Measurements from ENCODE around the gene SMTNL1.
A peak's percentile ranks its signal among the peaks of the same experiment; 100 is the strongest.

SMTNL1 gene

DNA sequence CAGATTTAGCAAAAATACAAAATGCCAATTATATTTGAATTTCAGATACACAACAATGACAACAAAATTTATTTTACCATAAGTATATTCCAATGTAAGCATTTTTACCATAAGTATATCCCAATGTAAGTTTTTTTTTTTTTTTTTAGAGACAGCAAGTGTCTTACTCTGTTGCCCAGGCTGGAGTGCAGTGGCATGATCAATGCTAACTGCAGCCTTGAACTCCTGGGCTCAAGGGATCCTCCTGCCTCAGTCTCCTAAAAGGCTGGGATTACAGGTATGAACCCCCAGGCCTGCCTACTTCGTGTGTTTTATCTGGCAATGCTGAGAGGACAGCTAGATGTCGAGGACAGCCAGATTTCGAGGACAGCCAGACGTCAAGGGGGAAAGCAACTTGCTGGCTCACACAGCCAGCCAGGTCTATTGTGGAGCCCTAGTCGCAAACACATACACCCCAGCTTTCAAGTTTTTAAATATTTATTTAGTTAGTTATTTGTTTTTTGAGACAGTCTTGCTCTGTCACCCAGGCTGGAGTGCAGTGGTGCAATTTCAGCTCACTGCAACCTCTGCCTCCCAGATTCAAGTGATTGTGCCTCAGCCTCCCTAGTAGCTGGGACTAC, 59.0 kb downstream of the SMTNL1 start:
- WGBS, 2 donors (ENCODE audit: extremely low coverage in 2 of 2, insufficient read length in 2 of 2, insufficient replicate concordance in 1 of 2), result no CpG with 5 or more reads among the region's 5 CpGs
- Histone ChIP-seq H4K8ac (ENCODE audit: low read depth, low read length) (no peak overlapping the region), H3K23ac (ENCODE audit: low read depth, low read length, poor library complexity) (no peak overlapping the region), H3K4ac (ENCODE audit: low read length) (no peak overlapping the region), H3K4me2 (ENCODE audit: insufficient read depth, low read length, poor library complexity, severe bottlenecking) (no peak overlapping the region), H4K91ac (ENCODE audit: low read depth, low read length, poor library complexity) (no peak overlapping the region), H2BK5ac (ENCODE audit: low read length) (peak overlapping the region; percentile 77), H3K18ac (ENCODE audit: low read length) (peak overlapping the region; percentile 66), H2BK120ac (ENCODE audit: low read depth, low read length) (no peak overlapping the region), H2AK5ac (ENCODE audit: low read depth, low read length) (peak overlapping the region; percentile 5), H3K9me3 (replicated peaks in 1 of 2; ENCODE audit: control insufficient read depth in 2 of 2, insufficient read depth in 1 of 2, low read depth in 1 of 2, low read length in 2 of 2) (no peaks in the 10 kb centered on the region), H3K27ac (replicated peaks; ENCODE audit: low read length) (peak overlapping the region; percentile 98), H2AFZ (ENCODE audit: low read length) (no peak overlapping the region), H3K4me3 (ENCODE audit: low read length in 2 of 2) (no peak overlapping the region), H3K4me1 (ENCODE audit: control insufficient read depth in 2 of 2, insufficient read depth in 1 of 2, low read depth in 1 of 2, low read length in 2 of 2) (peaks cover 28 to 35% of the 10 kb centered on the region in 2 donors), H3K14ac (ENCODE audit: low read length) (no peak overlapping the region), H3K79me1 (ENCODE audit: low read depth, low read length) (no peaks in the 10 kb centered on the region), H3K9ac (ENCODE audit: low read depth, low read length, poor library complexity) (no peak overlapping the region), H3K36me3 (replicated peaks in 1 of 2; ENCODE audit: control insufficient read depth in 2 of 2, insufficient read depth in 2 of 2, low read length in 2 of 2) (peaks cover 1 to 15% of the 10 kb centered on the region in 2 donors), H2BK12ac (ENCODE audit: low read length) (no peak overlapping the region), H3K27me3 (ENCODE audit: control insufficient read depth in 3 of 3, insufficient read depth in 3 of 3, low read depth in 1 of 3, low read length in 3 of 3) (no peaks in the 10 kb centered on the region), H2BK15ac (ENCODE audit: low read length) (no peak overlapping the region)
- DNase-seq (ENCODE audit: low spot score), result no peak

GRCh38 chr11:57597461-57597915, 60.1 kb downstream of the SMTNL1 start, which contains the start of gene SERPING1:
TSS of gene SERPING1 (plus strand) at chr11:57597685. CDS start at chr11:57598271, 586 bp downstream.
- H3K9me3 ChIP-seq (replicated peaks in 1 of 2; ENCODE audit: control insufficient read depth in 2 of 2, insufficient read depth in 1 of 2, low read depth in 1 of 2, low read length in 2 of 2), result peaks cover 0 to 4% of the 10 kb centered on the region in 2 donors
- no peak within 1 kb of the TSS for H4K8ac ChIP-seq (ENCODE audit: low read depth, low read length)
- H2AFZ ChIP-seq (ENCODE audit: low read length), result peak within 1 kb of the TSS; percentile 50
- H2BK15ac ChIP-seq (ENCODE audit: low read length), result peak within 1 kb of the TSS; percentile 50
- H3K79me1 ChIP-seq (ENCODE audit: low read depth, low read length), result no peaks in the 10 kb centered on the region
- H3K36me3 ChIP-seq (replicated peaks in 1 of 2; ENCODE audit: control insufficient read depth in 2 of 2, insufficient read depth in 2 of 2, low read length in 2 of 2), result peaks cover 1 to 24% of the 10 kb centered on the region in 2 donors
- H2BK120ac ChIP-seq (ENCODE audit: low read depth, low read length), result peak within 1 kb of the TSS; percentile 72
- no peak within 1 kb of the TSS for H3K23ac ChIP-seq (ENCODE audit: low read depth, low read length, poor library complexity)
- no CpG with 5 or more reads among the region's 10 CpGs for WGBS, 2 donors (ENCODE audit: extremely low coverage in 2 of 2, insufficient read length in 2 of 2, insufficient replicate concordance in 1 of 2)
- H3K4me1 ChIP-seq (ENCODE audit: control insufficient read depth in 2 of 2, insufficient read depth in 1 of 2, low read depth in 1 of 2, low read length in 2 of 2), result peaks cover 28 to 35% of the 10 kb centered on the region in 2 donors
- H3K14ac ChIP-seq (ENCODE audit: low read length), result no peak within 1 kb of the TSS
- DNase-seq (ENCODE audit: low spot score), result no peak
- peak within 1 kb of the TSS; percentile 75 for H3K4me2 ChIP-seq (ENCODE audit: insufficient read depth, low read length, poor library complexity, severe bottlenecking)
- H3K27ac ChIP-seq (replicated peaks; ENCODE audit: low read length), result peak within 1 kb of the TSS; percentile 98
- peak within 1 kb of the TSS; percentile 93 for H3K18ac ChIP-seq (ENCODE audit: low read length)
- peak within 1 kb of the TSS; percentile 55 to 65 for H3K4me3 ChIP-seq (ENCODE audit: low read length in 2 of 2)
- H3K27me3 ChIP-seq (ENCODE audit: control insufficient read depth in 3 of 3, insufficient read depth in 3 of 3, low read depth in 1 of 3, low read length in 3 of 3), result no peaks in the 10 kb centered on the region
- peak within 1 kb of the TSS; percentile 95 for H2BK5ac ChIP-seq (ENCODE audit: low read length)
- peak within 1 kb of the TSS; percentile 4 for H3K4ac ChIP-seq (ENCODE audit: low read length)
- H2BK12ac ChIP-seq (ENCODE audit: low read length), result peak within 1 kb of the TSS; percentile 11
- peak within 1 kb of the TSS; percentile 41 for H4K91ac ChIP-seq (ENCODE audit: low read depth, low read length, poor library complexity)
- H3K9ac ChIP-seq (ENCODE audit: low read depth, low read length, poor library complexity), result peak within 1 kb of the TSS; percentile 24
- H2AK5ac ChIP-seq (ENCODE audit: low read depth, low read length), result peak within 1 kb of the TSS; percentile 34

DNA sequence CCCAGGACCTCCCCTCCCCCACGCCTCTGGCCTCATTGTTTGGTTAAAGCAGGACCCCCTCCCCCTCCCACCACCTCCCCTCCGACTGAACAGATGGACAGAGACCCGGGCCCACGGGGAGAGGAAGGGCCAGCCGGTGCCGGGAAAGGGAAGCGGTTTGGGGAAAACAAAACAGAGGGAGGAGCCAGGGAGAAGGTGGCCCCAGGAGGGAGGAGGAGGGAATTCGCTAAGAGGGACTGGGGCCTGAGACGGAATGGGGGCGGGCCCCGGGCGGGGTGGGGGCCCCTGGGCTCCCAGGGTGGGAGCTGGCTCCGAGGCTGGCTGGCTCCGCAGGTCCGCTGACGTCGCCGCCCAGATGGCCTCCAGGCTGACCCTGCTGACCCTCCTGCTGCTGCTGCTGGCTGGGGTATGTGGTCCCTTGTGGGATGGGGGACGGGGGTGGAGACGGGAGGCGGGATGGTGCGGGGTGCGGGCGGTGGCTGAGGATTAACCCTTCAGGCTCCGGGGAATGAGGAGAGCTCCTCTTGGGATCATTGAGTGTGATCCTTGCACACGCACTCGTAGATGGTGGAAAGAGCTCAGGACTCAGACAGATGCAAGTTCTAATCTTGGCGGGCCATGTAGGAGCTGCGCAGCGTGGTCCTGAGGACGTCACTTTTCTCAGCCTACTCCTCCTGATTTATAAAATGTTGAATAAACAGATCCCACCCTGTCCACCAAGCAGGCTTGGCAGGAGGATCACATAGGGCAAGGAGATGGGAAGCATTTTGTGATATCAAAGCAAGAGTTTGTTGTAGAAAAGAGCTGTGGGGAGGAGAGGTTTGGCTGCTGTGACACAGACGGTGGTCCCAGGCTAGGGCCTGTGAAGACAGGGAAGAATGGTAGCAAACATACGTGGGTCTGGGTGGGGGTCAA, 60.8 kb downstream of the SMTNL1 start:
- peak overlapping the region; percentile 24 for H3K9ac ChIP-seq (ENCODE audit: low read depth, low read length, poor library complexity)
- peak overlapping the region; percentile 50 for H2BK15ac ChIP-seq (ENCODE audit: low read length)
- DNase-seq (ENCODE audit: low spot score), result peak; percentile 97
- peak overlapping the region; percentile 41 for H4K91ac ChIP-seq (ENCODE audit: low read depth, low read length, poor library complexity)
- H3K14ac ChIP-seq (ENCODE audit: low read length), result peak overlapping the region; percentile 22
- H3K9me3 ChIP-seq (replicated peaks in 1 of 2; ENCODE audit: control insufficient read depth in 2 of 2, insufficient read depth in 1 of 2, low read depth in 1 of 2, low read length in 2 of 2), result peaks cover 0 to 4% of the 10 kb centered on the region in 2 donors
- peak overlapping the region; percentile 93 for H3K18ac ChIP-seq (ENCODE audit: low read length)
- peaks cover 1 to 30% of the 10 kb centered on the region in 2 donors for H3K36me3 ChIP-seq (replicated peaks in 1 of 2; ENCODE audit: control insufficient read depth in 2 of 2, insufficient read depth in 2 of 2, low read length in 2 of 2)
- peak overlapping the region; percentile 98 for H3K27ac ChIP-seq (replicated peaks; ENCODE audit: low read length)
- H3K4me2 ChIP-seq (ENCODE audit: insufficient read depth, low read length, poor library complexity, severe bottlenecking), result peak overlapping the region; percentile 75
- H2BK120ac ChIP-seq (ENCODE audit: low read depth, low read length), result peak overlapping the region; percentile 53
- H3K79me1 ChIP-seq (ENCODE audit: low read depth, low read length), result no peaks in the 10 kb centered on the region
- peaks cover 26 to 35% of the 10 kb centered on the region in 2 donors for H3K4me1 ChIP-seq (ENCODE audit: control insufficient read depth in 2 of 2, insufficient read depth in 1 of 2, low read depth in 1 of 2, low read length in 2 of 2)
- peak overlapping the region; percentile 39 for H2AFZ ChIP-seq (ENCODE audit: low read length)
- H3K23ac ChIP-seq (ENCODE audit: low read depth, low read length, poor library complexity), result no peak overlapping the region
- peak overlapping the region; percentile 11 for H2BK12ac ChIP-seq (ENCODE audit: low read length)
- H3K27me3 ChIP-seq (ENCODE audit: control insufficient read depth in 3 of 3, insufficient read depth in 3 of 3, low read depth in 1 of 3, low read length in 3 of 3), result no peaks in the 10 kb centered on the region
- H3K4me3 ChIP-seq (ENCODE audit: low read length in 2 of 2), result peak overlapping the region; percentile 55 to 65
- peak overlapping the region; percentile 4 for H3K4ac ChIP-seq (ENCODE audit: low read length)
- H2BK5ac ChIP-seq (ENCODE audit: low read length), result peak overlapping the region; percentile 95
- H2AK5ac ChIP-seq (ENCODE audit: low read depth, low read length), result peak overlapping the region; percentile 34
- no CpG with 5 or more reads among the region's 33 CpGs for WGBS, 2 donors (ENCODE audit: extremely low coverage in 2 of 2, insufficient read length in 2 of 2, insufficient replicate concordance in 1 of 2)
- H4K8ac ChIP-seq (ENCODE audit: low read depth, low read length), result no peak overlapping the region

DNA sequence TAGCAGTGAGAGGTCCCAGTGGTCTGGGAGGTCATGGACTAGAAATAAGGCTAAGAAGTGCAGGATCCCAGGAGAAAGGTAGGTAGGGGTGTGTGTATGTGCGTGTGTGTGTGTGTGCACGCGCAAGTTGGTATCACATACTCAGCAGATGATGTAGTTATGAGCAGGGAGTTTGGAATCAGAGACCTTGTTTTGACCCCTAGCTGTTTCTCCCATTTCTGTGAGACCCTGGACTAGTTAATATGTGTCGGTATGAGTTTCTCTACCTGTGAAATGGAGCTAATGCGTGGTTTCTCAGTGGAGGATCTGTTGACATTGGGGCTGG, 61.4 kb downstream of the SMTNL1 start:
- peaks cover 26 to 33% of the 10 kb centered on the region in 2 donors for H3K4me1 ChIP-seq (ENCODE audit: control insufficient read depth in 2 of 2, insufficient read depth in 1 of 2, low read depth in 1 of 2, low read length in 2 of 2)
- peak overlapping the region; percentile 93 for H3K18ac ChIP-seq (ENCODE audit: low read length)
- H3K4me3 ChIP-seq (ENCODE audit: low read length in 2 of 2), result peak overlapping the region; percentile 55 to 65
- H4K91ac ChIP-seq (ENCODE audit: low read depth, low read length, poor library complexity), result peak overlapping the region; percentile 41
- no peak overlapping the region for H3K23ac ChIP-seq (ENCODE audit: low read depth, low read length, poor library complexity)
- peak overlapping the region; percentile 75 for H3K4me2 ChIP-seq (ENCODE audit: insufficient read depth, low read length, poor library complexity, severe bottlenecking)
- H3K4ac ChIP-seq (ENCODE audit: low read length), result no peak overlapping the region
- no peak for DNase-seq (ENCODE audit: low spot score)
- peaks cover 0 to 4% of the 10 kb centered on the region in 2 donors for H3K9me3 ChIP-seq (replicated peaks in 1 of 2; ENCODE audit: control insufficient read depth in 2 of 2, insufficient read depth in 1 of 2, low read depth in 1 of 2, low read length in 2 of 2)
- H3K36me3 ChIP-seq (replicated peaks in 1 of 2; ENCODE audit: control insufficient read depth in 2 of 2, insufficient read depth in 2 of 2, low read length in 2 of 2), result peaks cover 1 to 32% of the 10 kb centered on the region in 2 donors
- H4K8ac ChIP-seq (ENCODE audit: low read depth, low read length), result no peak overlapping the region
- H2BK15ac ChIP-seq (ENCODE audit: low read length), result peak overlapping the region; percentile 50
- H2AFZ ChIP-seq (ENCODE audit: low read length), result peak overlapping the region; percentile 39
- peak overlapping the region; percentile 95 for H2BK5ac ChIP-seq (ENCODE audit: low read length)
- H2BK12ac ChIP-seq (ENCODE audit: low read length), result peak overlapping the region; percentile 11
- no peaks in the 10 kb centered on the region for H3K27me3 ChIP-seq (ENCODE audit: control insufficient read depth in 3 of 3, insufficient read depth in 3 of 3, low read depth in 1 of 3, low read length in 3 of 3)
- WGBS, 2 donors (ENCODE audit: extremely low coverage in 2 of 2, insufficient read length in 2 of 2, insufficient replicate concordance in 1 of 2), result no CpG with 5 or more reads among the region's 5 CpGs
- H3K79me1 ChIP-seq (ENCODE audit: low read depth, low read length), result no peaks in the 10 kb centered on the region
- peak overlapping the region; percentile 91 for H3K27ac ChIP-seq (replicated peaks; ENCODE audit: low read length)
- peak overlapping the region; percentile 22 for H3K14ac ChIP-seq (ENCODE audit: low read length)
- H2AK5ac ChIP-seq (ENCODE audit: low read depth, low read length), result peak overlapping the region; percentile 34
- H2BK120ac ChIP-seq (ENCODE audit: low read depth, low read length), result peak overlapping the region; percentile 53
- H3K9ac ChIP-seq (ENCODE audit: low read depth, low read length, poor library complexity), result no peak overlapping the region
